ENCODE data around the gene GCSH.

GRCh38 chr16:81142864-81143263 lies 46.7 kb upstream of the GCSH start:
- TF ChIP-seq EZH2 (optimal IDR thresholded peaks at IDR 0.05; ENCODE audit: low read depth, low read length) (no peak), EZH2phosphoT487 (IDR thresholded peaks at IDR 0.05; ENCODE audit: low read length) (no peak)
